ENCODE results near the gene PGLYRP4.

The PGLYRP4 gene

GRCh38 chr1:153379591-153379990 lies 30.9 kb upstream of the PGLYRP4 start:
- no peak for DNase-seq (ENCODE audit: low read depth in 4 of 4, low spot score in 1 of 4)

GRCh38 chr1:153375511-153375910 lies 26.9 kb upstream of the PGLYRP4 start, which contains the start of gene S100A12:
TSS of gene S100A12 (minus strand) at chr1:153375621. CDS start at chr1:153374592, 1,029 bp downstream.
- DNase-seq (ENCODE audit: low read depth in 4 of 4, low spot score in 1 of 4) = no peak

GRCh38 chr1:153374071-153374470 lies 25.4 kb upstream of the PGLYRP4 start:
- DNase-seq (ENCODE audit: low read depth in 4 of 4, low spot score in 1 of 4) = no peak

GRCh38 chr1:153372571-153372970 lies 23.9 kb upstream of the PGLYRP4 start:
- no peak for DNase-seq (ENCODE audit: low read depth in 4 of 4, low spot score in 1 of 4)

- no peak for DNase-seq (ENCODE audit: low read depth in 4 of 4, low spot score in 1 of 4)
These were observed 22.6 kb upstream of the PGLYRP4 start for GRCh38 chr1:153371231-153371630.

- no peak for DNase-seq (ENCODE audit: low read depth in 4 of 4, low spot score in 1 of 4)
These were observed 21.5 kb upstream of the PGLYRP4 start for GRCh38 chr1:153370146-153370545.

GRCh38 chr1:153368495-153368894 lies 19.9 kb upstream of the PGLYRP4 start:
- no peak for DNase-seq (ENCODE audit: low read depth in 4 of 4, low spot score in 1 of 4)

GRCh38 chr1:153367090-153367489 lies 18.4 kb upstream of the PGLYRP4 start:
- no peak for DNase-seq (ENCODE audit: low read depth in 4 of 4, low spot score in 1 of 4)

GRCh38 chr1:153366261-153366660 lies 17.6 kb upstream of the PGLYRP4 start:
- DNase-seq (ENCODE audit: low read depth in 4 of 4, low spot score in 1 of 4) = no peak

GRCh38 chr1:153365696-153366095 lies 17.1 kb upstream of the PGLYRP4 start:
- DNase-seq (ENCODE audit: low read depth in 4 of 4, low spot score in 1 of 4) = no peak

GRCh38 chr1:153364766-153365666 lies 16.4 kb upstream of the PGLYRP4 start:
- DNase-seq (ENCODE audit: low read depth in 4 of 4, low spot score in 1 of 4) = no peak

GRCh38 chr1:153364156-153364555 lies 15.5 kb upstream of the PGLYRP4 start:
- DNase-seq (ENCODE audit: low read depth in 4 of 4, low spot score in 1 of 4) = no peak

- no peak for DNase-seq (ENCODE audit: low read depth in 4 of 4, low spot score in 1 of 4)
These were observed 15.0 kb upstream of the PGLYRP4 start for GRCh38 chr1:153363641-153364040.

- no peak for DNase-seq (ENCODE audit: low read depth in 4 of 4, low spot score in 1 of 4)
These were observed 13.6 kb upstream of the PGLYRP4 start for GRCh38 chr1:153362187-153362775.

GRCh38 chr1:153361480-153362109 lies 13.0 kb upstream of the PGLYRP4 start:
- no peak for DNase-seq (ENCODE audit: low read depth in 4 of 4, low spot score in 1 of 4)

GRCh38 chr1:153360592-153361479 lies 12.2 kb upstream of the PGLYRP4 start:
- DNase-seq (ENCODE audit: low read depth in 4 of 4, low spot score in 1 of 4) = no peak

- no peak for DNase-seq (ENCODE audit: low read depth in 4 of 4, low spot score in 1 of 4)
These were observed 11.5 kb upstream of the PGLYRP4 start for GRCh38 chr1:153360190-153360589.

GRCh38 chr1:153359241-153359640 lies 10.6 kb upstream of the PGLYRP4 start:
- no peak for DNase-seq (ENCODE audit: low read depth in 4 of 4, low spot score in 1 of 4)

- no peak for DNase-seq (ENCODE audit: low read depth in 4 of 4, low spot score in 1 of 4)
These were observed 10.0 kb upstream of the PGLYRP4 start for GRCh38 chr1:153358691-153358975.

- no peak for DNase-seq (ENCODE audit: low read depth in 4 of 4, low spot score in 1 of 4)
These were observed 9.4 kb upstream of the PGLYRP4 start, which contains the start of gene S100A9 for GRCh38 chr1:153357853-153358690. TSS of gene S100A9 (plus strand) at chr1:153357854. CDS start at chr1:153358284, 430 bp downstream.
